ENCODE measurements around the gene EPM2AIP1. TPM values are rescaled to one million over a fixed set of nuclear protein-coding genes. Genes with fewer than 3 reads are reported as not detected.
A peak's percentile ranks its signal among the peaks of the same experiment; 100 is the strongest.

Gene EPM2AIP1
- total RNA-seq, 2 experiments from 2014 or later, result 18.4 to 19.3 TPM

GRCh38 chr3:36991923-36992805, 767 bp downstream of the EPM2AIP1 start:
- no peak overlapping the region for H3K27ac Mint-ChIP-seq
- H3K4me1 Mint-ChIP-seq (ENCODE audit: low read depth), result peaks cover 47% of the 10 kb centered on the region
- DNase-seq, result peak; percentile 35
- ATAC-seq, result no peak
- CTCF ChIA-PET, result interaction anchor here (0.8 to 2.7 kb wide), 8 partner anchors 26 to 149 kb away, joined by 3 to 14 read pairs (median 6); partner anchors contain the start of gene TRANK1
- H3K4me3 Mint-ChIP-seq, result no peak overlapping the region
- peaks cover 61% of the 10 kb centered on the region for H3K36me3 Mint-ChIP-seq (ENCODE audit: low read depth)
- no peaks in the 10 kb centered on the region for H3K9me3 Mint-ChIP-seq (ENCODE audit: insufficient read depth)
- POLR2A ChIA-PET, result interaction anchor here (0.6 to 2.9 kb wide), 14 partner anchors 13 to 229 kb away, joined by 3 to 24 read pairs (median 4); partner anchors contain the start of gene TRANK1
- no peaks in the 10 kb centered on the region for H3K27me3 Mint-ChIP-seq (ENCODE audit: low read depth)

DNA sequence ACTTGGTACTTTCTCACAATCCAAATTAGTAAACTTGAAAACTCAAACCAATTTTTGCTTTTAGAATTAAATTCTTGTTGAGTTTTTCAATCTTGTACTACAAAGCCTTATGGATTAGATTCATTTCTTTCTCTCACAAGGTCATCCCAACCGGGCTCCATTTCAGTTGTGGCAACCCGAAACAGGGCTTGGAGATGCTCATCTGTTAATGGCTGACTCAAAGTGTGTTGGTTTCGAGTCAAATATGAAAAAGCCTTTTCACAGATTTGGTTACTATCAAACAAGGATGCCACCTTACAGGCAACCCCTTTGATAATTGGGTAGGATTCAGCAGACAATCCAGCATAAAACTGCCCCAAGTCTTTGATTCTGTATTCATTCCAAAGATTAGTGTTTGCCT, 1.8 kb downstream of the EPM2AIP1 start:
- peaks cover 57% of the 10 kb centered on the region for H3K36me3 Mint-ChIP-seq (ENCODE audit: low read depth)
- ATAC-seq, result no peak
- DNase-seq, result no peak
- ChIA-PET POLR2A (interaction anchor here (0.7 to 2.1 kb wide), 3 partner anchors 12 to 46 kb away, joined by 3 to 6 read pairs (median 4); partner anchors contain the start of gene TRANK1), CTCF (interaction anchor here (0.9 to 1.3 kb wide), 3 partner anchors 25 to 257 kb away, joined by 3 to 4 read pairs (median 3); no protein-coding TSS in a partner anchor)
- H3K9me3 Mint-ChIP-seq (ENCODE audit: insufficient read depth), result no peaks in the 10 kb centered on the region
- no peak overlapping the region for H3K4me3 Mint-ChIP-seq
- peaks cover 39% of the 10 kb centered on the region for H3K4me1 Mint-ChIP-seq (ENCODE audit: low read depth)
- H3K27ac Mint-ChIP-seq, result no peak overlapping the region
- no peaks in the 10 kb centered on the region for H3K27me3 Mint-ChIP-seq (ENCODE audit: low read depth)

- ATAC-seq (no peak), DNase-seq (no peak)
- Mint-ChIP-seq H3K36me3 (ENCODE audit: low read depth) (peaks cover 66% of the 10 kb centered on the region), H3K27me3 (ENCODE audit: low read depth) (no peaks in the 10 kb centered on the region), H3K27ac (no peak overlapping the region), H3K4me3 (no peak overlapping the region), H3K4me1 (ENCODE audit: low read depth) (peaks cover 39% of the 10 kb centered on the region), H3K9me3 (ENCODE audit: insufficient read depth) (no peaks in the 10 kb centered on the region)
- CTCF ChIA-PET, result interaction anchor here (1.0 to 2.1 kb wide), 3 partner anchors 31 to 100 kb away, joined by 3 to 12 read pairs (median 5); no protein-coding TSS in a partner anchor
- POLR2A ChIA-PET, result no interaction called here
These were observed 3.4 kb downstream of the EPM2AIP1 start for GRCh38 chr3:36989568-36989967.

GRCh38 chr3:36989005-36989404, 3.9 kb downstream of the EPM2AIP1 start:
- ChIA-PET POLR2A (interaction anchor here (0.6 kb wide), 1 partner anchor 17 kb away, joined by 3 read pairs; no protein-coding TSS in a partner anchor), CTCF (interaction anchor here (0.9 to 2.1 kb wide), 6 partner anchors 15 to 224 kb away, joined by 3 to 12 read pairs (median 4); no protein-coding TSS in a partner anchor)
- H3K4me1 Mint-ChIP-seq (ENCODE audit: low read depth), result peaks cover 39% of the 10 kb centered on the region
- DNase-seq, result no peak
- H3K36me3 Mint-ChIP-seq (ENCODE audit: low read depth), result peaks cover 72% of the 10 kb centered on the region
- ATAC-seq, result no peak
- H3K27ac Mint-ChIP-seq, result no peak overlapping the region
- no peaks in the 10 kb centered on the region for H3K9me3 Mint-ChIP-seq (ENCODE audit: insufficient read depth)
- H3K27me3 Mint-ChIP-seq (ENCODE audit: low read depth), result no peaks in the 10 kb centered on the region
- no peak overlapping the region for H3K4me3 Mint-ChIP-seq

GRCh38 chr3:36988356-36988755, 4.6 kb downstream of the EPM2AIP1 start:
- POLR2A ChIA-PET, result no interaction called here
- Mint-ChIP-seq H3K4me3 (peak overlapping the region; percentile 50), H3K9me3 (ENCODE audit: insufficient read depth) (no peaks in the 10 kb centered on the region), H3K27me3 (ENCODE audit: low read depth) (no peaks in the 10 kb centered on the region), H3K27ac (peak overlapping the region; percentile 22), H3K36me3 (ENCODE audit: low read depth) (peaks cover 78% of the 10 kb centered on the region), H3K4me1 (ENCODE audit: low read depth) (peaks cover 39% of the 10 kb centered on the region)
- ATAC-seq (no peak), DNase-seq (no peak)
- CTCF ChIA-PET, result interaction anchor here (0.9 to 2.1 kb wide), 6 partner anchors 15 to 225 kb away, joined by 3 to 12 read pairs (median 4); no protein-coding TSS in a partner anchor

DNA sequence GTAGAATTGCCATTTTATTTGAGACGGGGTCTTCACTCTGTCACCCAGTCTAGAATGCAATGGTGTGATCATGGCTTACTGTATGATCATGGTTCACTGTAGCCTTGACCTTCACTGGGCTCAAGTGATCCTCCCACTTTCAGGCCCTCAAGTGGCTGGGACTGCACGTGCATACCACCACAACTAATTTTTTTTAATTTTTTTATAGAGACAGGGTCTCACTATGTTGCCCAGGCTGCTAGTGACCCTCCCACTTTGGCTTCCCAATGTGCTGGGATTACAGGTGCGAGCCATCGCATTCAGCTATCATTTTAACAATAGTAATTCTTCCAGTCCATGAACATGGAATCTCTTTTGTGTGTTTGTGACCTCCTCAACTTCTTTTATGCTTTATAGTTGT, 11.9 kb downstream of the EPM2AIP1 start:
- Mint-ChIP-seq H3K4me1 (ENCODE audit: low read depth) (no peaks in the 10 kb centered on the region), H3K4me3 (no peak overlapping the region), H3K36me3 (ENCODE audit: low read depth) (peaks cover 63% of the 10 kb centered on the region), H3K27ac (no peak overlapping the region), H3K9me3 (ENCODE audit: insufficient read depth) (peaks cover 22% of the 10 kb centered on the region), H3K27me3 (ENCODE audit: low read depth) (no peaks in the 10 kb centered on the region)
- ChIA-PET POLR2A (no interaction called here), CTCF (no interaction called here)
- ATAC-seq, result no peak
- DNase-seq, result no peak

- CTCF ChIA-PET, result interaction anchor here (0.8 to 1.1 kb wide), 2 partner anchors 16 to 189 kb away, joined by 3 read pairs; no protein-coding TSS in a partner anchor
- DNase-seq, result no peak
- peak overlapping the region; percentile 15 for H3K27ac Mint-ChIP-seq
- H3K36me3 Mint-ChIP-seq (ENCODE audit: low read depth), result peaks cover 23% of the 10 kb centered on the region
- no peak for ATAC-seq
- peaks cover 36% of the 10 kb centered on the region for H3K4me1 Mint-ChIP-seq (ENCODE audit: low read depth)
- peaks cover 17% of the 10 kb centered on the region for H3K9me3 Mint-ChIP-seq (ENCODE audit: insufficient read depth)
- no peaks in the 10 kb centered on the region for H3K27me3 Mint-ChIP-seq (ENCODE audit: low read depth)
- POLR2A ChIA-PET, result interaction anchor here (0.6 to 1.7 kb wide), 2 partner anchors 20 to 516 kb away, joined by 6 read pairs; partner anchors contain the start of genes EPM2AIP1 and MLH1
- H3K4me3 Mint-ChIP-seq, result no peak overlapping the region
These were observed 19.8 kb downstream of the EPM2AIP1 start for GRCh38 chr3:36973139-36973538.

GRCh38 chr3:36972163-36972562, 20.8 kb downstream of the EPM2AIP1 start:
- ChIA-PET CTCF (interaction anchor here (1.9 kb wide), 1 partner anchor 14 kb away, joined by 7 read pairs; no protein-coding TSS in a partner anchor), POLR2A (no interaction called here)
- ATAC-seq, result no peak
- Mint-ChIP-seq H3K4me1 (ENCODE audit: low read depth) (peaks cover 36% of the 10 kb centered on the region), H3K9me3 (ENCODE audit: insufficient read depth) (peaks cover 9% of the 10 kb centered on the region), H3K27me3 (ENCODE audit: low read depth) (no peaks in the 10 kb centered on the region), H3K36me3 (ENCODE audit: low read depth) (peaks cover 21% of the 10 kb centered on the region), H3K4me3 (no peak overlapping the region), H3K27ac (no peak overlapping the region)
- DNase-seq, result no peak

- peak overlapping the region; percentile 64 for H3K27ac Mint-ChIP-seq
These were observed 23.1 kb downstream of the EPM2AIP1 start for GRCh38 chr3:36969540-36970432.

GRCh38 chr3:36969085-36969484, 23.8 kb downstream of the EPM2AIP1 start:
- ChIA-PET POLR2A (no interaction called here), CTCF (interaction anchor here (0.9 to 1.6 kb wide), 5 partner anchors 10 to 240 kb away, joined by 3 to 14 read pairs (median 3); no protein-coding TSS in a partner anchor)
- H3K9me3 Mint-ChIP-seq (ENCODE audit: insufficient read depth), result peaks cover 3% of the 10 kb centered on the region
- DNase-seq (no peak), ATAC-seq (no peak)
- peak overlapping the region; percentile 64 for H3K27ac Mint-ChIP-seq
- peaks cover 39% of the 10 kb centered on the region for H3K4me1 Mint-ChIP-seq (ENCODE audit: low read depth)
- H3K36me3 Mint-ChIP-seq (ENCODE audit: low read depth), result peaks cover 8% of the 10 kb centered on the region
- no peak overlapping the region for H3K4me3 Mint-ChIP-seq
- no peaks in the 10 kb centered on the region for H3K27me3 Mint-ChIP-seq (ENCODE audit: low read depth)

More at GRCh38 chr3:36969540-36970432, 23.1 kb downstream of the EPM2AIP1 start:
- POLR2A ChIA-PET, result interaction anchor here (0.5 to 1.0 kb wide), 3 partner anchors 22 to 246 kb away, joined by 3 to 4 read pairs (median 4); partner anchors contain the start of genes EPM2AIP1 and MLH1
- Mint-ChIP-seq H3K4me1 (ENCODE audit: low read depth) (peaks cover 37% of the 10 kb centered on the region), H3K27me3 (ENCODE audit: low read depth) (no peaks in the 10 kb centered on the region), H3K9me3 (ENCODE audit: insufficient read depth) (peaks cover 4% of the 10 kb centered on the region), H3K4me3 (no peak overlapping the region), H3K36me3 (ENCODE audit: low read depth) (peaks cover 9% of the 10 kb centered on the region)
- peak; percentile 69 for DNase-seq
- CTCF ChIA-PET, result interaction anchor here (0.9 to 1.6 kb wide), 5 partner anchors 11 to 241 kb away, joined by 3 to 14 read pairs (median 3); no protein-coding TSS in a partner anchor
- ATAC-seq, result peak; percentile 90

GRCh38 chr3:36965440-36965839, 27.5 kb downstream of the EPM2AIP1 start:
- DNase-seq, result no peak
- peaks cover 19% of the 10 kb centered on the region for H3K4me1 Mint-ChIP-seq (ENCODE audit: low read depth)
- no peak for ATAC-seq
- no peak overlapping the region for H3K4me3 Mint-ChIP-seq
- H3K36me3 Mint-ChIP-seq (ENCODE audit: low read depth), result no peaks in the 10 kb centered on the region
- H3K9me3 Mint-ChIP-seq (ENCODE audit: insufficient read depth), result no peaks in the 10 kb centered on the region
- H3K27me3 Mint-ChIP-seq (ENCODE audit: low read depth), result no peaks in the 10 kb centered on the region
- POLR2A ChIA-PET, result interaction anchor here (0.6 kb wide), 1 partner anchor 28 kb away, joined by 3 read pairs; the partner anchor contains the start of genes EPM2AIP1 and MLH1
- CTCF ChIA-PET, result interaction anchor here (1.0 kb wide), 2 partner anchors 26 to 173 kb away, joined by 3 read pairs; no protein-coding TSS in a partner anchor
- H3K27ac Mint-ChIP-seq, result no peak overlapping the region
